Heart right ventricle (tissue), 16 donors: Measurements from ENCODE around the gene MYH14. TPM values are rescaled to one million over a fixed set of nuclear protein-coding genes. Genes with fewer than 3 reads are reported as not detected.
A peak's percentile ranks its signal among the peaks of the same experiment; 100 is the strongest.

Experiments
- ATAC-seq, 8 donors: fragments of 200-7000 bp; cut with Tn5 transposase; one replicate each; pipeline ENCODE4 v1.9.1; 2020; ENCODE audit warnings: mild to moderate bottlenecking in 8 of 8, moderate library complexity in 8 of 8, moderate number of reproducible peaks in 1 of 8
- DNase-seq, 2 donors: peaks; one replicate each; pipeline ENCODE4 v3.0.0-alpha.2; 2020
- H3K27ac ChIP-seq, 10 donors: fragments of 200-600 bp; sonication (generic) in 2 of 10; one replicate each; pipeline versions ENCODE4 v1.5.0 to v1.8.0; 2020 to 2022; ENCODE audit warnings: mild to moderate bottlenecking in 3 of 10
- H3K27me3 ChIP-seq, 7 donors: fragments of 200-600 bp; one replicate each; pipeline ENCODE4 v1.8.0; 2021 to 2022; ENCODE audit warnings: mild to moderate bottlenecking in 2 of 7
- H3K36me3 ChIP-seq, 9 donors: fragments of 200-600 bp; sonication (generic) in 1 of 9; one replicate each; pipeline versions ENCODE4 v1.5.0 to v1.8.0; 2020 to 2022; ENCODE audit warnings: mild to moderate bottlenecking in 2 of 9
- H3K4me1 ChIP-seq, 9 donors: fragments of 200-600 bp; sonication (generic) in 1 of 9; one replicate each; pipeline versions ENCODE4 v1.5.0 to v1.8.0; 2020 to 2022; ENCODE audit warnings: mild to moderate bottlenecking in 4 of 9
- H3K4me3 ChIP-seq, 10 donors: fragments of 200-600 bp; sonication (generic) in 2 of 10; one replicate each; pipeline versions ENCODE4 v1.5.0 to v1.8.0; 2020 to 2022; ENCODE audit warnings: mild to moderate bottlenecking in 7 of 10, moderate library complexity in 2 of 10
- H3K9me3 ChIP-seq, 11 donors: fragments of 200-600 bp in 10 of 11; sonication (generic) in 2 of 11; one replicate each; pipeline versions ENCODE4 v1.5.0 to v1.8.0; 2013 to 2022; ENCODE audit warnings: mild to moderate bottlenecking in 2 of 11, control low read depth in 1 of 11, moderate library complexity in 1 of 11
- WGBS, 2 donors: extraction: QIAGEN DNeasy Blood & Tissue Kit; methylation state at CpG; one replicate each; pipeline ENCODE4 v1.1.7; 2013; ENCODE audit warnings: inconsistent platforms in 1 of 2; 5-methylcytosine and 5-hydroxymethylcytosine counted together
- intact Hi-C, 10 donors: fragments of 100-400 bp; cut with DNase I; formaldehyde crosslinking; loops; one replicate each; pipeline versions ENCODE4 v1.11.1 to v1.14.2; 2022
- long read RNA-seq, 3 donors: library from polyadenylated mRNA; unstranded; transcript quantifications; one replicate each; pipeline ENCODE4 v2.0.0, GENCODE V29; 2020 to 2021
- polyA plus RNA-seq, 2 donors: library from polyadenylated mRNA; stranded (reverse); fragments of 200-250 nt; gene quantifications; one replicate each; pipeline ENCODE4 v1.2.3, GENCODE V29; 2013
- total RNA-seq, 10 donors: library from RNA; stranded (reverse); fragmentation: NEBNext Ultra II Directional in 3 of 10; extraction: Animal tissue kit (Norgen Biotek cat#: 25700) in 3 of 10; gene quantifications; one replicate each; pipeline versions ENCODE4 v1.2.1 to v1.2.4, GENCODE V29; 2021 to 2023
- TF ChIP-seq, protein P1 (sequence below), 9 donors: fragments of 200-600 bp; sonication (generic) in 2 of 9; IDR thresholded peaks; one replicate each; pipeline versions ENCODE4 v1.5.0 to v1.8.0; 2021 to 2022; ENCODE audit warnings: antibody characterized with exemption in 9 of 9, mild to moderate bottlenecking in 5 of 9, moderate library complexity in 1 of 9
- donor health status: Arrhythmogenic right ventricular cardiomyopathy.
- donor health status: ischemic (EF 13 %, LVEDD 7.1; RV severe dilation, severe dysfunction).
- donor health status: healthy with polysubstance abuse.
- donor health status: DM: no; HTN: yes; CAD: no.
- donor health status: DM: no; HTN: no; CAD: no.
- donor health status: ischemic (EF 25% LVEDD 6.9; RV normal size, moderate dysfunction).
- donor health status: ischemic (EF 25% LVEDD 5.7; RV mildly dilated, moderate dysfunction).
- donor health status: healthy.
- donor health status: DM: yes; HTN: yes; CAD: no.
- donor health status: Ischemic cardiomyopathy.
- donor health status: ischemic (EF 35%, LVEDD 5.7; RV mildly dilated, moderate dysfunction).
- donor health status: nonischemic (EF 11% LVEDD 7.7; RV severe dilation, severe dysfunction).
- donor health status: DM: yes; HTN: yes; CAD: no.
- donor health status: PGD.
- donor health status: ischemic (EF 29% LVEDD 5.4; RV normal size, mild dysfunction).
- donor health status: nonischemic (EF 23%, LVEDD 6.1; RV moderate dilation, normal function).

MYH14 gene
- total RNA-seq: 100 to 1,000 TPM in 5 of 10 donors, 10 to 100 TPM in 5; 82.2 to 124 (median 102) TPM
- polyA plus RNA-seq: 100 to 1,000 TPM in 1 of 2 donors, 10 to 100 TPM in 1; 29.3 to 149 TPM
- long read RNA-seq, donor 1, full-length matches to known transcripts: 23 of 111 reads
- long read RNA-seq, donor 1, partial matches to known transcripts: 83 of 111 reads
- long read RNA-seq, donor 1, other reads (novel, unspliced or antisense): 5 of 111 reads
- long read RNA-seq, donor 2, full-length matches to known transcripts: 45 of 180 reads
- long read RNA-seq, donor 2, partial matches to known transcripts: 126 of 180 reads
- long read RNA-seq, donor 2, other reads (novel, unspliced or antisense): 9 of 180 reads
- long read RNA-seq, donor 3, full-length matches to known transcripts: 6 of 82 reads
- long read RNA-seq, donor 3, partial matches to known transcripts: 71 of 82 reads
- long read RNA-seq, donor 3, other reads (novel, unspliced or antisense): 5 of 82 reads

DNA sequence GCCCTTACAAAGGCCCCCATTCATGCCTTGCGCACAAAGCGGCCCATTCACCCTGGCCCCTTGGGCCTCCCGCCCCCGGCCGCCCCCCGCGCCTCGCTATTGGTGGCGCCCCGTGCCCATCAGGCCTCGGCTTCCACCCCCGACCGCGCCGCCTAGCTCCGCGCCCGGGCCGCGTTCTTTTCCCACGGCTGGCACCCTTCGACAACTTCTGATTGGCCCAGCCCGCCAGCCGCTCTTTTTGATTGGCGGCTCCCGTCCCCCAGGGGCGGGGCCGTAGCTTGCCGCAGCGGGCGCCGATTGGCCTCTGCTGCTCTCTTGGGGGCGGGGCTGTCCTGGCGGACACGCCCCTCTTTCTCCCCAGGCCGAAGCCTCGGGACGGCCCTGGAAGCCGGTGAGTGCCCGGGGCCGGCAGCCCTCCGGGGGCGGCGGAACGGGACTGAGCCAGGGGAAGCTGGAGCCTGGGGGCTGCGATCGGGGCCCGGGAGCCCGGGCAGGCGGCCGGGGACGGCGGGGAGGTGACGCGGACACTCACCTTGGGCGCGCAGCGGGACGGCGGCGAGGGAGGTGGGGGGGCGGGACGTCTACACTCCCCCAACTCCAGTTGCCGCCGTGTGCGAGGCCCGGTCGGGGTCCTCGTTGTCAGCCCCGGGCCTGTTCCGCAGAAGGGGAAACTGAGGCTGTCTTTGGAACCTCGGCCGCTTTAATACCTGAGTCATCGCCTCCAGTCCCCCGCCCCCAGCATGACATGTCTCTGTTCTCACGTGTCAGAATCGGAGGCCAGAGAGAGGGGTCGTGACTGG is at the start of gene MYH14:
Gene MYH14, plus strand, starts transcription at position 342 of the 800 bp plus-strand sequence. CDS start 6,744 bp downstream, outside the sequence.
- WGBS, 2 donors: 1 to 3% methylated on average over 58 to 78 of the region's 78 CpGs
- intact Hi-C loops: no loop called here
- Histone ChIP-seq H3K36me3 (no peaks in the 10 kb centered on the region), H3K4me1 (peaks cover 6 to 41% (median 22%) of the 10 kb centered on the region in 9 donors), H3K27ac (peak within 1 kb of the TSS; percentile 51 to 92 (median 82)), H3K27me3 (peaks cover 6 to 55% (median 38%) of the 10 kb centered on the region in 7 donors), H3K9me3 (no peaks in the 10 kb centered on the region), H3K4me3 (peak within 1 kb of the TSS in 9 of 10 donors; percentile 50 to 69 (median 64))
- DNase-seq: peak; percentile 85
- TF ChIP-seq, protein P1, sequence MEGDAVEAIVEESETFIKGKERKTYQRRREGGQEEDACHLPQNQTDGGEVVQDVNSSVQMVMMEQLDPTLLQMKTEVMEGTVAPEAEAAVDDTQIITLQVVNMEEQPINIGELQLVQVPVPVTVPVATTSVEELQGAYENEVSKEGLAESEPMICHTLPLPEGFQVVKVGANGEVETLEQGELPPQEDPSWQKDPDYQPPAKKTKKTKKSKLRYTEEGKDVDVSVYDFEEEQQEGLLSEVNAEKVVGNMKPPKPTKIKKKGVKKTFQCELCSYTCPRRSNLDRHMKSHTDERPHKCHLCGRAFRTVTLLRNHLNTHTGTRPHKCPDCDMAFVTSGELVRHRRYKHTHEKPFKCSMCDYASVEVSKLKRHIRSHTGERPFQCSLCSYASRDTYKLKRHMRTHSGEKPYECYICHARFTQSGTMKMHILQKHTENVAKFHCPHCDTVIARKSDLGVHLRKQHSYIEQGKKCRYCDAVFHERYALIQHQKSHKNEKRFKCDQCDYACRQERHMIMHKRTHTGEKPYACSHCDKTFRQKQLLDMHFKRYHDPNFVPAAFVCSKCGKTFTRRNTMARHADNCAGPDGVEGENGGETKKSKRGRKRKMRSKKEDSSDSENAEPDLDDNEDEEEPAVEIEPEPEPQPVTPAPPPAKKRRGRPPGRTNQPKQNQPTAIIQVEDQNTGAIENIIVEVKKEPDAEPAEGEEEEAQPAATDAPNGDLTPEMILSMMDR (IDR thresholded peaks at IDR 0.05): peak in 1 of 9 donors; percentile 16
- peak; percentile 90 to 95 (median 92) for ATAC-seq

DNA sequence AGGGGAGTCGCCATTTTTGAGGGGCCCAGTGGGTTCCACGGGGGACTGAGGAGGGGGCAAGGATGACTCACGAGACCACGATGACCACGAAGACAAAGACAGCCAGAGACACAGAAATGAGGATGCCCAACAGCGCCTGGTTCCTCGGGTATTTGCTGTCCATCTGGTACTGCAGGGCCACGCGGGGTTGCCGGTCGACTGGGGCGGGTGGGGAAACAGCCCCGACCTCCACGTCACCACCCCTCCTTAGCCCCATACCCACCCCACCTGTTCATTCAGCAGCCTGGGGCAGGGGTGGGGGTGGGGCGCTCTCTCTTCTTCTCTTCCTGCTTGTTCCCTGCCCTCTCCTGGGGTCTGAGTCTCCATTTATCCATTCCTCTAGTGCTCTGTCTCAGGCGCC is 48.9 kb upstream of the MYH14 start:
- Histone ChIP-seq H3K27me3 (peaks cover 0 to 14% (median 4%) of the 10 kb centered on the region in 7 donors), H3K4me3 (no peak overlapping the region), H3K9me3 (peaks cover 0 to 17% (median 7%) of the 10 kb centered on the region in 11 donors), H3K27ac (no peak overlapping the region), H3K36me3 (no peaks in the 10 kb centered on the region), H3K4me1 (no peaks in the 10 kb centered on the region)
- no peak for ATAC-seq
- no peak for DNase-seq
- TF ChIP-seq, protein P1 (IDR thresholded peaks at IDR 0.05): no peak
- intact Hi-C loops: no loop called here
- WGBS, 2 donors: 82 to 87% methylated on average over 16 of the region's 16 CpGs

- H3K4me1 ChIP-seq: no peaks in the 10 kb centered on the region
- intact Hi-C loops: no loop called here
- H3K27me3 ChIP-seq: peaks cover 0 to 14% (median 4%) of the 10 kb centered on the region in 7 donors
- ATAC-seq (no peak), DNase-seq (no peak)
- TF ChIP-seq, protein P1 (IDR thresholded peaks at IDR 0.05): peak in 1 of 9 donors; percentile 10
- no peak overlapping the region for H3K27ac ChIP-seq
- 81 to 84% methylated on average over 8 of the region's 8 CpGs for WGBS, 2 donors
- H3K36me3 ChIP-seq: no peaks in the 10 kb centered on the region
- H3K4me3 ChIP-seq: no peak overlapping the region
- peaks cover 0 to 20% (median 7%) of the 10 kb centered on the region in 11 donors for H3K9me3 ChIP-seq
Measured at GRCh38 chr19:50155520-50156109, 47.8 kb upstream of the MYH14 start.

DNA sequence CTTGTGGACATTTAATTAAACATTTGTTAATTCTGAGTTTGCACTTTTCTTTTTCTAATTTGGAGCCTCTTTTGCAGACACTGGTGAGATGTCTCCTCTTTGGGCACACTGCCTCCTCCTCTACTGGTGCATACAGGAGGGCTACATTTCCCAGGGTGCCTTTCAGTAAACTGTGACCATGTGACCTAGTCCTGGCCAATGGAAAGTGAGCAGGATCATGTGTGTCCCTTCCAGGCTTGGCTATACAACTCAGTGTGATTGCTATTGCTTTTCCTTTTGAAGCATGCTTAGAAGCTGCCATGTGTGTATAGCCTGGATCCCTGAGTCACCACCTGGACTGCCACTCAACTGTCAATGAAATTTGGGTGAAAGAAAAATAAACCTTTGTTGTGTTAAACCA is 44.8 kb upstream of the MYH14 start:
- intact Hi-C loops: no loop called here
- Histone ChIP-seq H3K9me3 (peaks cover 0 to 20% (median 7%) of the 10 kb centered on the region in 11 donors), H3K27ac (no peak overlapping the region), H3K27me3 (peaks cover 0 to 21% (median 9%) of the 10 kb centered on the region in 7 donors), H3K4me1 (peaks cover 0 to 4% (median 0%) of the 10 kb centered on the region in 9 donors), H3K4me3 (no peak overlapping the region), H3K36me3 (no peaks in the 10 kb centered on the region)
- TF ChIP-seq, protein P1 (IDR thresholded peaks at IDR 0.05): no peak
- ATAC-seq (no peak), DNase-seq (no peak)
